B cell (primary cell): ENCODE measurements around the gene CRTAP.
A peak's percentile ranks its signal among the peaks of the same experiment; 100 is the strongest.

Source experiments
- EZH2 ChIP-seq: IDR thresholded peaks from 2 replicates; pipeline ENCODE4 v1.6.1; 2012; ENCODE audit warnings: borderline replicate concordance, low read depth, mild to moderate bottlenecking, moderate library complexity, low read length; ENCODE audit not compliant: insufficient read depth, poor library complexity, severe bottlenecking
- TF ChIP-seq, protein P1 (sequence below): fragments of 200-600 bp; IDR thresholded peaks from one replicate; pipeline ENCODE4 v1.8.0; 2022; ENCODE audit warnings: antibody characterized with exemption, mild to moderate bottlenecking

- TF ChIP-seq, protein P1, sequence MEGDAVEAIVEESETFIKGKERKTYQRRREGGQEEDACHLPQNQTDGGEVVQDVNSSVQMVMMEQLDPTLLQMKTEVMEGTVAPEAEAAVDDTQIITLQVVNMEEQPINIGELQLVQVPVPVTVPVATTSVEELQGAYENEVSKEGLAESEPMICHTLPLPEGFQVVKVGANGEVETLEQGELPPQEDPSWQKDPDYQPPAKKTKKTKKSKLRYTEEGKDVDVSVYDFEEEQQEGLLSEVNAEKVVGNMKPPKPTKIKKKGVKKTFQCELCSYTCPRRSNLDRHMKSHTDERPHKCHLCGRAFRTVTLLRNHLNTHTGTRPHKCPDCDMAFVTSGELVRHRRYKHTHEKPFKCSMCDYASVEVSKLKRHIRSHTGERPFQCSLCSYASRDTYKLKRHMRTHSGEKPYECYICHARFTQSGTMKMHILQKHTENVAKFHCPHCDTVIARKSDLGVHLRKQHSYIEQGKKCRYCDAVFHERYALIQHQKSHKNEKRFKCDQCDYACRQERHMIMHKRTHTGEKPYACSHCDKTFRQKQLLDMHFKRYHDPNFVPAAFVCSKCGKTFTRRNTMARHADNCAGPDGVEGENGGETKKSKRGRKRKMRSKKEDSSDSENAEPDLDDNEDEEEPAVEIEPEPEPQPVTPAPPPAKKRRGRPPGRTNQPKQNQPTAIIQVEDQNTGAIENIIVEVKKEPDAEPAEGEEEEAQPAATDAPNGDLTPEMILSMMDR, result peak; percentile 85
- no peak for TF ChIP-seq EZH2
Measured at GRCh38 chr3:33074217-33075067, 39.4 kb upstream of the CRTAP start.
